Ishikawa (cell line): ENCODE results near the gene LHX1.

Source experiments
- EP300 ChIP-seq: IDR thresholded peaks from 2 replicates; pipeline ENCODE4 v1.6.1; 2012; ENCODE audit warnings: borderline replicate concordance
- YY1 ChIP-seq: IDR thresholded peaks from 2 replicates; pipeline ENCODE4 v1.6.1; 2012; ENCODE audit warnings: low read depth

DNA sequence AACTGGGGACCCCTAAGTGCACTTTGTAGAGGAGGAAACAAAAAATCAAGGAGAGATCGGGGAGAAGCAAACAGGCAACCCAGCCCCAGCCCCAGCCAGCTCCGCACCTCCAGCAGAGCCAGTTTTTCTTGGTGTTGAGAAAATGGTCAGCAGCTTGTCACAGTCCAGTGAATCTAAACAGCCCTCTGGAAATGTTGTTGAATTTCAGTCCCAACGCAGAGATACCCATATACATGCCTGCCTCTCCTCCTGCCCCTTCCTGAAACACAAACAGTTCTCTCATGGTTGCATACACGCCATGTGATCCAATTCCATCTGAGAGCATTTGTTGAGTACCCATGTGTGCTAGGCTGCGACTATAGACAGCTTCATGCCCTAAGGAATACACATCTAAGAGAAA, 42.4 kb upstream of the LHX1 start:
- TF ChIP-seq EP300 (no peak), YY1 (no peak)
